ENCODE measurements around the gene BASP1.

Gene BASP1

DNA sequence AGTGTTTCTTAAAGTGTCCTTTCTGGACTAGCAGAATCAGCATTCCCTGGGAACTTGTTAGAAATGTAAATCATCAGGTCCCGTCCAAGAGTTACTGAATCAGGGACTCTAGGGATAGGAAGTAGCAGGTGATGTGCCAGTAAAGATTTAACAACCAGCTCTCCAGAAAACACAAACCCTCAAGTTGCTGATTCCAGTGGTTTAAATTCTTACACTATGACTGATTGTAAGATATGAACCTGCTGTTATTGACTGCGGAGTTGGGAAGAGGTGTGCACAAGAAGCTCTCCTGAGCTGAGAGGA lies 39.1 kb upstream of the BASP1 start (continued):
- TF ChIP-seq PBX3 (CRISPR knock-in tag; IDR thresholded peaks at IDR 0.05) (no peak), ZSCAN23 (tag by site-specific recombination; IDR thresholded peaks at IDR 0.05) (no peak)

- Histone ChIP-seq H3K4me1 (ENCODE audit: control insufficient read depth, insufficient read depth, low read length) (no peaks in the 10 kb centered on the region), H3K36me3 (ENCODE audit: control insufficient read depth in 2 of 2, insufficient read depth in 1 of 2, low read length in 2 of 2) (no peaks in the 10 kb centered on the region), H3K27ac (ENCODE audit: extremely low read depth, low read depth, low read length) (no peak overlapping the region), H3K9me3 (ENCODE audit: control insufficient read depth, insufficient read depth, low read depth, low read length) (no peaks in the 10 kb centered on the region), H3K4me3 (ENCODE audit: low read depth, low read length) (no peak overlapping the region)
- no peak for TF ChIP-seq SP2 (tag by site-specific recombination; IDR thresholded peaks at IDR 0.05)
- TF ChIP-seq ZNF776 (tag by site-specific recombination; IDR thresholded peaks at IDR 0.05; ENCODE audit: borderline replicate concordance), result no peak
- TF ChIP-seq, protein P1, sequence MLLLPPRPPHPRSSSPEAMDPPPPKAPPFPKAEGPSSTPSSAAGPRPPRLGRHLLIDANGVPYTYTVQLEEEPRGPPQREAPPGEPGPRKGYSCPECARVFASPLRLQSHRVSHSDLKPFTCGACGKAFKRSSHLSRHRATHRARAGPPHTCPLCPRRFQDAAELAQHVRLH (tag by site-specific recombination; IDR thresholded peaks at IDR 0.05), result no peak
- no peak for TF ChIP-seq ZNF677 (tag by site-specific recombination; IDR thresholded peaks at IDR 0.05)
- TF ChIP-seq, protein P2, sequence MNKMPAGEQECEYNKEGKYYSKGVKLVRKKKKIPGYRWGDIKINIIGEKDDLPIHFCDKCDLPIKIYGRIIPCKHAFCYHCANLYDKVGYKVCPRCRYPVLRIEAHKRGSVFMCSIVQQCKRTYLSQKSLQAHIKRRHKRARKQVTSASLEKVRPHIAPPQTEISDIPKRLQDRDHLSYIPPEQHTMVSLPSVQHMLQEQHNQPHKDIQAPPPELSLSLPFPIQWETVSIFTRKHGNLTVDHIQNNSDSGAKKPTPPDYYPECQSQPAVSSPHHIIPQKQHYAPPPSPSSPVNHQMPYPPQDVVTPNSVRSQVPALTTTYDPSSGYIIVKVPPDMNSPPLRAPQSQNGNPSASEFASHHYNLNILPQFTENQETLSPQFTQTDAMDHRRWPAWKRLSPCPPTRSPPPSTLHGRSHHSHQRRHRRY (tag by site-specific recombination; IDR thresholded peaks at IDR 0.05), result no peak
- TF ChIP-seq ZNF777 (tag by site-specific recombination; IDR thresholded peaks at IDR 0.05; ENCODE audit: borderline replicate concordance), result no peak
- TF ChIP-seq KLF9 (tag by site-specific recombination; IDR thresholded peaks at IDR 0.05; ENCODE audit: low read depth), result no peak
- no peak for TF ChIP-seq FEZF1 (tag by site-specific recombination; IDR thresholded peaks at IDR 0.05)
- TF ChIP-seq ZBTB17 (tag by site-specific recombination; IDR thresholded peaks at IDR 0.05), result no peak
- no peak for TF ChIP-seq ZNF248 (tag by site-specific recombination; IDR thresholded peaks at IDR 0.05)
- TF ChIP-seq, protein P3, sequence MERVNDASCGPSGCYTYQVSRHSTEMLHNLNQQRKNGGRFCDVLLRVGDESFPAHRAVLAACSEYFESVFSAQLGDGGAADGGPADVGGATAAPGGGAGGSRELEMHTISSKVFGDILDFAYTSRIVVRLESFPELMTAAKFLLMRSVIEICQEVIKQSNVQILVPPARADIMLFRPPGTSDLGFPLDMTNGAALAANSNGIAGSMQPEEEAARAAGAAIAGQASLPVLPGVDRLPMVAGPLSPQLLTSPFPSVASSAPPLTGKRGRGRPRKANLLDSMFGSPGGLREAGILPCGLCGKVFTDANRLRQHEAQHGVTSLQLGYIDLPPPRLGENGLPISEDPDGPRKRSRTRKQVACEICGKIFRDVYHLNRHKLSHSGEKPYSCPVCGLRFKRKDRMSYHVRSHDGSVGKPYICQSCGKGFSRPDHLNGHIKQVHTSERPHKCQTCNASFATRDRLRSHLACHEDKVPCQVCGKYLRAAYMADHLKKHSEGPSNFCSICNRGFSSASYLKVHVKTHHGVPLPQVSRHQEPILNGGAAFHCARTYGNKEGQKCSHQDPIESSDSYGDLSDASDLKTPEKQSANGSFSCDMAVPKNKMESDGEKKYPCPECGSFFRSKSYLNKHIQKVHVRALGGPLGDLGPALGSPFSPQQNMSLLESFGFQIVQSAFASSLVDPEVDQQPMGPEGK (tag by site-specific recombination; IDR thresholded peaks at IDR 0.05), result no peak
- no peak for TF ChIP-seq KLF16 (tag by site-specific recombination; IDR thresholded peaks at IDR 0.05)
- ChIA-PET CTCF (interaction anchor here (0.6 to 3.8 kb wide), 4 partner anchors 9 to 247 kb away, joined by 3 to 40 read pairs (median 4); no protein-coding TSS in a partner anchor), POLR2A (interaction anchor here (0.6 kb wide), 1 partner anchor 264 kb away, joined by 4 read pairs; no protein-coding TSS in a partner anchor)
Observed at GRCh38 chr5:17180330-17180843, 37.0 kb upstream of the BASP1 start.

DNA sequence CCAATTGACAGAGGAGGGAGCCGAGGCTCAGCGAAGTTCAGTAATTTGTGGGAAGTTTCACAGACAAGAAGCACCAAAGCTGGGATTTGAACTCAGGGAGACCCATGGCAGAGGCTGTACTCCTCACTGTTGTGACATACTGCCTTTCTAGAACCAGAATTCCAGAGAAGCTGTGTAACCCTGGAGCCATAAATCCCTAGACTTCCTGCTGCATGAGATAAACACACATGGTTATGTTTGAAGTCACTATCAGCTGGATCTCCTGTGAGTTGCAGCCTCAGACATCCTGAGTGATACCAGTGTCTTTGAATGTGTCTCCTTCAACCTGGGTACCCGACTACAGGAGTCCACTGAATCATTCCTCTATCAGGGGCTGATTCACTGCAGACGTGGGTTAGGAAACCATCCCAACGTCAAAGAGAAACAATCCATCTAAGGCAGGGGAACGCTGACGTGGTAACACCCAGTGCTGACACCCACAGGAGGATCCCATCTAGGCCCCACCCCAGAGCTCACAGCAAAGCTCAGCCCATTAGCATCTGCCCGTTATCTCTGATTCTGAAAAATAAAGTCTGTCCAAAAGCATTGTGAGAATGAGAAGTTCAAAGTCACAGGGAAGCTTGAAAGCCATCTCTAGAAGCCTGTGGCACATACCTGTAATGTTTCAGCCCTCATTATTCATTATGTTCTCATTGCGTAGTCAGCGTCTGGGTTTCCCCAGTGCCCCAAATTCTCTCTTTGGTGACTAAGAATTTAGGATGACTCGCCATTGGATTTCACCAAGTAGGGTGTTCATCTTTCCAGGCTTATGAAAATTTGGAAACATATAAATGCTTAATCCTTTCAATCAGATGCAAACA lies 36.3 kb upstream of the BASP1 start:
- Histone ChIP-seq H3K27ac (ENCODE audit: extremely low read depth, low read depth, low read length) (no peak overlapping the region), H3K4me3 (ENCODE audit: low read depth, low read length) (no peak overlapping the region), H3K36me3 (ENCODE audit: control insufficient read depth in 2 of 2, insufficient read depth in 1 of 2, low read length in 2 of 2) (no peaks in the 10 kb centered on the region), H3K4me1 (ENCODE audit: control insufficient read depth, insufficient read depth, low read length) (no peaks in the 10 kb centered on the region), H3K9me3 (ENCODE audit: control insufficient read depth, insufficient read depth, low read depth, low read length) (no peaks in the 10 kb centered on the region)
- ChIA-PET CTCF (interaction anchor here (0.6 to 3.8 kb wide), 4 partner anchors 8 to 248 kb away, joined by 3 to 40 read pairs (median 3); no protein-coding TSS in a partner anchor), POLR2A (interaction anchor here (0.6 kb wide), 1 partner anchor 265 kb away, joined by 4 read pairs; no protein-coding TSS in a partner anchor)
- peak; percentile 30; the same call in 1 of the 2 replicates for TF ChIP-seq ZBTB11 (tag by site-specific recombination; conservative IDR thresholded peaks at IDR 0.05; ENCODE audit: low read depth)
- peak; percentile 42; the same call in 1 of the 2 replicates for TF ChIP-seq KLF1 (tag by site-specific recombination; IDR thresholded peaks at IDR 0.05)
- 0 out of 2 replicates have a peak, but pooled peaks have one; percentile 47 for TF ChIP-seq ZNF184 (tag by site-specific recombination; IDR thresholded peaks at IDR 0.05)
- TF ChIP-seq ZNF639 (tag by site-specific recombination; IDR thresholded peaks at IDR 0.05), result no peak
- no peak for TF ChIP-seq ZNF600 (tag by site-specific recombination; IDR thresholded peaks at IDR 0.05)
- TF ChIP-seq ZNF777 (tag by site-specific recombination; IDR thresholded peaks at IDR 0.05; ENCODE audit: borderline replicate concordance), result no peak

All from HEK293 (cell line).